ENCODE results near the gene BZW2. TPM values are rescaled to one million over a fixed set of nuclear protein-coding genes. Genes with fewer than 3 reads are reported as not detected.

The BZW2 gene
- polyA plus RNA-seq, 3 donors = 19.0 to 45.2 (median 36.4) TPM

DNA sequence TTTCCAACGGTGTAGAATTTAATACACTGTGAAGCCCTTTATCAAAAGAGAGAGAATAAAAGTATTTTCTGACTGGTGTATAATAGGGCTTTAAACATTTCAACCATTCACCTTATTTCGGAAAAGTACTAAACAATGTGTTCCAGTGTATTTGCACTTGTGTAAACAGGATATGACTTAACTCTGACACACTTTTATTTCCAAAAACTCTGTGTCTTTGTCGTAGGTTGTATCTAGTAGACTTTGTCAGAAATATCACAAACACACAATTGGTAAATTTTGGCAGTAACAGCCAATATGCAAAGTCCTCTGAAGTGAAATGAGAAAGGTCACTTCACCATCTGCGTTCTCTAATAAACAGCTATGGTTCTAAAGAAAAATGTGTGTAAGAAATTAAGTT is 97.3 kb downstream of the BZW2 start:
- no peaks in the 10 kb centered on the region for H3K36me3 Mint-ChIP-seq
- Histone ChIP-seq H3K27ac (ENCODE audit: low read depth in 1 of 2, low read length in 2 of 2) (no peak overlapping the region), H3K79me2 (ENCODE audit: insufficient read depth, low read length) (no peaks in the 10 kb centered on the region), H2AFZ (ENCODE audit: insufficient read depth, low read depth, low read length, poor library complexity, severe bottlenecking) (no peak overlapping the region), H3K36me3 (replicated peaks in 1 of 2; ENCODE audit: control insufficient read depth in 1 of 2, insufficient read depth in 2 of 2, low read length in 2 of 2) (no peaks in the 10 kb centered on the region), H3K9me3 (replicated peaks in 1 of 2; ENCODE audit: control insufficient read depth in 1 of 2, insufficient read depth in 1 of 2, low read length in 2 of 2) (no peaks in the 10 kb centered on the region), H3K27me3 (ENCODE audit: control insufficient read depth in 2 of 2, insufficient read depth in 2 of 2, low read length in 2 of 2) (no peaks in the 10 kb centered on the region), H3K4me2 (replicated peaks; ENCODE audit: extremely low read depth, low read length, poor library complexity, severe bottlenecking) (no peak overlapping the region), H3K9ac (ENCODE audit: insufficient read depth, low read length, poor library complexity, severe bottlenecking) (no peak overlapping the region), H3K4me3 (replicated peaks in 1 of 3; ENCODE audit: low read depth in 2 of 3, low read length in 3 of 3) (no peak overlapping the region), H3K4me1 (ENCODE audit: control insufficient read depth in 1 of 2, insufficient read depth in 2 of 2, low read length in 2 of 2) (peaks cover 6 to 7% of the 10 kb centered on the region in 2 donors), H4K20me1 (ENCODE audit: insufficient read depth, low read length) (no peaks in the 10 kb centered on the region)
- H3K9me3 Mint-ChIP-seq = peaks cover 0 to 2% (median 0%) of the 10 kb centered on the region in 7 donors
- no CpG with 5 or more reads among the region's 4 CpGs for WGBS (ENCODE audit: insufficient coverage)
- intact Hi-C loops (cut with micrococcal nuclease) = no loop called here
- H3K4me3 Mint-ChIP-seq = no peak overlapping the region
- no peak for TF ChIP-seq CTCF (IDR thresholded peaks at IDR 0.05)
- H3K27ac Mint-ChIP-seq = no peak overlapping the region
- no peak for DNase-seq
- peaks cover 5% of the 10 kb centered on the region for H3K4me1 Mint-ChIP-seq
- peaks cover 0 to 4% (median 0%) of the 10 kb centered on the region in 3 donors for H3K27me3 Mint-ChIP-seq (ENCODE audit: low read depth in 3 of 3)

DNA sequence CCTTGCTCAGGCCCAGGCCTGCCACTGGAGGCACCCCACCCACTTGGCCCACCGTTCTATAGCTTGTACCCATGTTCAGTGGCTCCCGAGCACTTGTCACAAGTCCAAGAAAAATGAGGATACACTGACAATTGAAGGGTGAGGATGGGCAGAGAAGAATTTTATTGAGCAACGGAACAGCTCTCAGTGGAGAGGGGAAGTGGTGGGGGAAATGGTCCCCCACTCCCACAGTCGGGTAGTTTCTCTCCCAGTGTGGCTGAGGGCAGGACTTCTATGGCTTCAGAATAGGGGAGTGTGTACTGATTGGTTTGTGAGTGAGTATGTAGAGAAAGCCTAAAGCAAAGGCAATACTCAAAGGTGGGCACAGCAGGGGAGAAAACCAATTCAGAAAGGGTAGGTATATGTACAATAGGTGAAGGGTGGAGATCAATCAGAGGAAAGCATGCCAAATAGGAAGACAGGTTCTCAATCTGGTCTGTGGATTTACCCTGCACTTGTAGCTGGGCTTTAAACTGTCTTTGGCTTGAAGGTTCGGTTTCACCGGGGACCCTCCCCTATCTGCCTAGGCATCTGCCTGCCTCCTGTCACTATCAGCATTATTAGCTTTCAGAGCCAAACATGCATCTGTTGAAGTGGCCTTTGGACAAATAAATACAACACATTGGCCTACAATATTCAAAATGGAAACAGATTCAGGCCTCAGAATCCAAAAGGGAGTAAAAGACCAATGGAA is 98.7 kb downstream of the BZW2 start:
- peaks cover 0 to 2% (median 0%) of the 10 kb centered on the region in 7 donors for H3K9me3 Mint-ChIP-seq
- intact Hi-C loops (cut with micrococcal nuclease) = no loop called here
- H3K4me2 ChIP-seq (replicated peaks; ENCODE audit: extremely low read depth, low read length, poor library complexity, severe bottlenecking) = no peak overlapping the region
- H3K27me3 Mint-ChIP-seq (ENCODE audit: low read depth in 3 of 3) = peaks cover 0 to 8% (median 2%) of the 10 kb centered on the region in 3 donors
- H2AFZ ChIP-seq (ENCODE audit: insufficient read depth, low read depth, low read length, poor library complexity, severe bottlenecking) = peak overlapping the region; percentile 41
- peaks cover 5% of the 10 kb centered on the region for H3K4me1 Mint-ChIP-seq
- no peak for TF ChIP-seq CTCF (IDR thresholded peaks at IDR 0.05)
- 61% methylated on average over 3 of the region's 6 CpGs for WGBS (ENCODE audit: insufficient coverage)
- H3K27ac Mint-ChIP-seq = no peak overlapping the region
- DNase-seq = no peak
- peaks cover 6 to 7% of the 10 kb centered on the region in 2 donors for H3K4me1 ChIP-seq (ENCODE audit: control insufficient read depth in 1 of 2, insufficient read depth in 2 of 2, low read length in 2 of 2)
- H3K36me3 ChIP-seq (replicated peaks in 1 of 2; ENCODE audit: control insufficient read depth in 1 of 2, insufficient read depth in 2 of 2, low read length in 2 of 2) = no peaks in the 10 kb centered on the region
- H4K20me1 ChIP-seq (ENCODE audit: insufficient read depth, low read length) = no peaks in the 10 kb centered on the region
- H3K27ac ChIP-seq (ENCODE audit: low read depth in 1 of 2, low read length in 2 of 2) = no peak overlapping the region
- H3K27me3 ChIP-seq (ENCODE audit: control insufficient read depth in 2 of 2, insufficient read depth in 2 of 2, low read length in 2 of 2) = no peaks in the 10 kb centered on the region
- no peak overlapping the region for H3K9ac ChIP-seq (ENCODE audit: insufficient read depth, low read length, poor library complexity, severe bottlenecking)
- no peaks in the 10 kb centered on the region for H3K79me2 ChIP-seq (ENCODE audit: insufficient read depth, low read length)
- no peak overlapping the region for H3K4me3 Mint-ChIP-seq
- no peaks in the 10 kb centered on the region for H3K36me3 Mint-ChIP-seq
- no peaks in the 10 kb centered on the region for H3K9me3 ChIP-seq (replicated peaks in 1 of 2; ENCODE audit: control insufficient read depth in 1 of 2, insufficient read depth in 1 of 2, low read length in 2 of 2)
- H3K4me3 ChIP-seq (replicated peaks in 1 of 3; ENCODE audit: low read depth in 2 of 3, low read length in 3 of 3) = no peak overlapping the region
